Natural killer cell (primary cell): ENCODE results near the gene CBLB. TPM values are rescaled to one million over a fixed set of nuclear protein-coding genes. Genes with fewer than 3 reads are reported as not detected.
A peak's percentile ranks its signal among the peaks of the same experiment; 100 is the strongest.
"Not testable (repeated sequence)": the region's sequence is repeated elsewhere in the genome, so short reads cannot be mapped to it uniquely, and the experiment has no call there.

ENCODE experiments used
- ATAC-seq, 3 donors: fragments of 150-1000 bp in 2 of 3; fragments of 200-7000 bp in 1 of 3; cut with Tn5 transposase; 1 replicate in 1 of 3; 2 replicates in 2 of 3; pipeline ENCODE4 v1.10.0; 2021; ENCODE audit warnings: mild to moderate bottlenecking in 2 of 3, moderate library complexity in 2 of 3
- DNase-seq, 2 donors: peaks; one replicate each; pipeline versions ENCODE4 v3.0.0 to v3.0.0-alpha.2; 2013 to 2021; ENCODE audit warnings: mixed read lengths in 1 of 2
- H3K27ac ChIP-seq: one replicate; pipeline ENCODE4 v1.5.1; 2013; ENCODE audit warnings: mild to moderate bottlenecking, low read length
- H3K27me3 ChIP-seq: one replicate; pipeline ENCODE4 v1.6.1; 2013; ENCODE audit warnings: low read length; ENCODE audit not compliant: control insufficient read depth, insufficient read depth
- H3K36me3 ChIP-seq: one replicate; pipeline ENCODE4 v1.6.1; 2013; ENCODE audit warnings: low read length; ENCODE audit not compliant: control insufficient read depth, insufficient read depth
- H3K4me1 ChIP-seq: one replicate; pipeline ENCODE4 v1.6.1; 2013; ENCODE audit warnings: low read length; ENCODE audit not compliant: control insufficient read depth, insufficient read depth
- H3K4me3 ChIP-seq: one replicate; pipeline ENCODE4 v1.5.1; 2013; ENCODE audit warnings: low read length
- H3K9me3 ChIP-seq: one replicate; pipeline ENCODE4 v1.6.1; 2013; ENCODE audit warnings: low read length; ENCODE audit not compliant: control insufficient read depth, insufficient read depth
- H3K27ac Mint-ChIP-seq, 2 donors: one replicate each; pipeline ENCODE4 v1.8.0; 2022; ENCODE audit warnings: mild to moderate bottlenecking in 2 of 2, mixed read lengths in 2 of 2, moderate library complexity in 1 of 2
- H3K27me3 Mint-ChIP-seq, 2 donors: one replicate each; pipeline ENCODE4 v1.8.0; 2022; ENCODE audit warnings: low read depth in 2 of 2, mixed read lengths in 2 of 2
- H3K36me3 Mint-ChIP-seq: one replicate; pipeline ENCODE4 v1.8.0; 2022; ENCODE audit warnings: mixed read lengths
- H3K4me1 Mint-ChIP-seq, 2 donors: one replicate each; pipeline ENCODE4 v1.8.0; 2022; ENCODE audit warnings: mixed read lengths in 2 of 2
- H3K4me3 Mint-ChIP-seq: one replicate; pipeline ENCODE4 v1.8.0; 2022; ENCODE audit warnings: mild to moderate bottlenecking, moderate library complexity, mixed read lengths
- H3K9me3 Mint-ChIP-seq, 2 donors: one replicate each; pipeline ENCODE4 v1.8.0; 2022; ENCODE audit warnings: mixed read lengths in 2 of 2
- CTCF ChIP-seq: fragments of 200-600 bp; IDR thresholded peaks from one replicate; pipeline ENCODE4 v1.8.0; 2022; ENCODE audit warnings: antibody characterized with exemption
- WGBS: methylation state at CpG from one replicate; pipeline ENCODE4 v1.1.7; 2013; ENCODE audit warnings: missing lambda C conversion rate; ENCODE audit not compliant: insufficient coverage; 5-methylcytosine and 5-hydroxymethylcytosine counted together
- intact Hi-C: fragments of 100-400 bp; cut with micrococcal nuclease; formaldehyde crosslinking; loops from one replicate; pipeline ENCODE4 v1.14.2; 2022
- total RNA-seq, 4 donors: library from RNA; stranded (reverse); fragments of 120-200 nt in 1 of 4; gene quantifications; one replicate each; pipeline versions ENCODE4 v1.2.3 to v1.2.4, GENCODE V29; 2013 to 2022

The CBLB gene
- total RNA-seq, 3 donors from 2014 or later (not counting 1 experiment from before 2014, with no cell fraction given) = 180 to 287 (median 230) TPM

- peaks cover 34% of the 10 kb centered on the region for H3K36me3 Mint-ChIP-seq
- Histone ChIP-seq H3K27me3 (no peaks in the 10 kb centered on the region), H3K27ac (peak overlapping the region; percentile 20), H3K36me3 (peaks cover 21% of the 10 kb centered on the region), H3K9me3 (peaks cover 19% of the 10 kb centered on the region), H3K4me3 (no peak overlapping the region), H3K4me1 (peaks cover 18% of the 10 kb centered on the region)
- DNase-seq (no peak), ATAC-seq (no peak)
- peaks cover 77 to 81% of the 10 kb centered on the region in 2 donors for H3K4me1 Mint-ChIP-seq
- no peak for TF ChIP-seq CTCF
- H3K4me3 Mint-ChIP-seq = peak overlapping the region; percentile 17
- no peaks in the 10 kb centered on the region for H3K27me3 Mint-ChIP-seq
- peak overlapping the region; percentile 90 for H3K27ac Mint-ChIP-seq
- peaks cover 3 to 8% of the 10 kb centered on the region in 2 donors for H3K9me3 Mint-ChIP-seq
- intact Hi-C loops = no loop called here
Observed at GRCh38 chr3:105763659-105764036, 105.2 kb downstream of the CBLB start.

GRCh38 chr3:105762749-105763658 lies 105.8 kb downstream of the CBLB start:
- peak overlapping the region; percentile 90 for H3K27ac Mint-ChIP-seq
- WGBS = 87% methylated on average over 11 of the region's 13 CpGs
- peaks cover 3 to 8% of the 10 kb centered on the region in 2 donors for H3K9me3 Mint-ChIP-seq
- intact Hi-C loops = no loop called here
- peaks cover 71 to 79% of the 10 kb centered on the region in 2 donors for H3K4me1 Mint-ChIP-seq
- Histone ChIP-seq H3K27ac (peak overlapping the region; percentile 20), H3K4me3 (no peak overlapping the region), H3K4me1 (peaks cover 22% of the 10 kb centered on the region), H3K9me3 (peaks cover 23% of the 10 kb centered on the region), H3K27me3 (no peaks in the 10 kb centered on the region), H3K36me3 (peaks cover 27% of the 10 kb centered on the region)
- ATAC-seq (no peak), DNase-seq (no peak)
- peak overlapping the region; percentile 26 for H3K4me3 Mint-ChIP-seq
- no peaks in the 10 kb centered on the region for H3K27me3 Mint-ChIP-seq
- no peak for TF ChIP-seq CTCF
- H3K36me3 Mint-ChIP-seq = peaks cover 28% of the 10 kb centered on the region

GRCh38 chr3:105762214-105762613 lies 106.6 kb downstream of the CBLB start:
- peaks cover 20% of the 10 kb centered on the region for H3K4me1 ChIP-seq
- 100% methylated on average over 1 of the region's 1 CpG for WGBS

GRCh38 chr3:105759442-105760078 lies 109.3 kb downstream of the CBLB start:
- H3K27ac Mint-ChIP-seq = peak overlapping the region; percentile 87 to 93
- no peaks in the 10 kb centered on the region for H3K27me3 Mint-ChIP-seq
- Histone ChIP-seq H3K4me1 (peaks cover 28% of the 10 kb centered on the region), H3K36me3 (peaks cover 27% of the 10 kb centered on the region), H3K27me3 (no peaks in the 10 kb centered on the region), H3K4me3 (no peak overlapping the region), H3K9me3 (peaks cover 23% of the 10 kb centered on the region), H3K27ac (peak overlapping the region; percentile 42)
- peaks cover 3 to 8% of the 10 kb centered on the region in 2 donors for H3K9me3 Mint-ChIP-seq
- DNase-seq = no peak
- peaks cover 64 to 71% of the 10 kb centered on the region in 2 donors for H3K4me1 Mint-ChIP-seq
- no peak for ATAC-seq
- peaks cover 25% of the 10 kb centered on the region for H3K36me3 Mint-ChIP-seq
- intact Hi-C loops = no loop called here
- H3K4me3 Mint-ChIP-seq = peak overlapping the region; percentile 29
- WGBS = 98% methylated on average over 6 of the region's 6 CpGs
- TF ChIP-seq CTCF = no peak

More at GRCh38 chr3:105762214-105762613, 106.6 kb downstream of the CBLB start:
- H3K27ac Mint-ChIP-seq = peak overlapping the region; percentile 90
- H3K4me3 Mint-ChIP-seq, H3K4me3 ChIP-seq, H3K27ac ChIP-seq, H3K27me3 ChIP-seq, H3K27me3 Mint-ChIP-seq, ATAC-seq, intact Hi-C loops, H3K9me3 Mint-ChIP-seq, DNase-seq: not testable (repeated sequence)
- peaks cover 25% of the 10 kb centered on the region for H3K36me3 Mint-ChIP-seq
- peaks cover 23% of the 10 kb centered on the region for H3K9me3 ChIP-seq
- peaks cover 67 to 78% of the 10 kb centered on the region in 2 donors for H3K4me1 Mint-ChIP-seq
- peaks cover 27% of the 10 kb centered on the region for H3K36me3 ChIP-seq
